Panc1 (cell line): Measurements from ENCODE around the gene MGAT4A. TPM values are rescaled to one million over a fixed set of nuclear protein-coding genes. Genes with fewer than 3 reads are reported as not detected.

ENCODE experiments used
- ATAC-seq: fragments of 200-7000 bp; cut with Tn5 transposase; 2 replicates; pipeline ENCODE4 v1.9.1; 2020; ENCODE audit warnings: mild to moderate bottlenecking, moderate library complexity
- BruUV-seq: library from RNA; stranded (reverse); fragments of 400-500 nt; replicated peaks from 2 replicates; lab custom pipeline; 2021; lab: Mats Ljungman, UMichigan
- CTCF ChIA-PET: fragments of 300-600 bp; sonication (Branson Sonifier 250); formaldehyde crosslinking; loops from one replicate; lab custom pipeline; 2022; ENCODE audit warnings: antibody characterized with exemption; lab: Charles Lee
- POLR2A ChIA-PET: fragments of 300-600 bp; sonication (Branson Sonifier 250); formaldehyde crosslinking; loops from one replicate; lab custom pipeline; 2022; ENCODE audit warnings: antibody characterized with exemption; lab: Charles Lee
- DNase-seq: peaks from one replicate; pipeline ENCODE4 v3.0.0-alpha.2; 2010; ENCODE audit warnings: low read depth, low spot score
- H3K27ac ChIP-seq: 2 replicates; pipeline ENCODE4 v1.5.1; 2011; ENCODE audit warnings: mild to moderate bottlenecking, low read length, inconsistent platforms
- H3K27me3 ChIP-seq: fragments of 200-500 bp; sonication (Bioruptor generic); 2 replicates; pipeline ENCODE4 v1.6.0; 2014; ENCODE audit warnings: low read length, inconsistent platforms; ENCODE audit not compliant: control insufficient read depth, insufficient read depth
- H3K36me3 ChIP-seq: fragments of 200-500 bp; sonication (Bioruptor generic); 2 replicates; pipeline ENCODE4 v1.5.1; 2014; ENCODE audit warnings: inconsistent platforms, mild to moderate bottlenecking, low read length, moderate library complexity; ENCODE audit not compliant: control insufficient read depth, insufficient read depth
- H3K4me1 ChIP-seq: 2 replicates; pipeline ENCODE4 v1.5.1; 2011; ENCODE audit warnings: inconsistent platforms, mild to moderate bottlenecking, low read length, moderate library complexity; ENCODE audit not compliant: control insufficient read depth, insufficient read depth
- H3K4me3 ChIP-seq, 2 experiments: 2 replicates each; pipeline ENCODE4 v1.5.1; 2011 to 2012; ENCODE audit warnings: low read depth in 2 of 2, low read length in 2 of 2, mild to moderate bottlenecking in 2 of 2, inconsistent platforms in 1 of 2, moderate library complexity in 1 of 2
- H3K9me3 ChIP-seq: fragments of 200-500 bp; sonication (Bioruptor generic); 2 replicates; pipeline ENCODE4 v1.5.1; 2014; ENCODE audit warnings: low read depth, mild to moderate bottlenecking, inconsistent platforms, low read length, moderate library complexity; ENCODE audit not compliant: control insufficient read depth, insufficient read depth
- SIN3A ChIP-seq: IDR thresholded peaks from 2 replicates; pipeline ENCODE4 v1.6.1; 2012; ENCODE audit warnings: low read depth, mild to moderate bottlenecking, low read length, moderate library complexity, borderline replicate concordance; ENCODE audit not compliant: insufficient read depth
- in situ Hi-C: cut with HindIII; loops from 2 replicates; pipeline ENCODE4 v1.10.0; 2016; ENCODE audit warnings: low sequenced_read_pairs, low pct_unique_long_range_greater_than_20kb
- intact Hi-C: fragments of 100-400 bp; cut with micrococcal nuclease; formaldehyde crosslinking; loops from one replicate; pipeline ENCODE4 v1.10.0; 2022; ENCODE audit not compliant: unreplicated experiment
- total RNA-seq: library from RNA; stranded (reverse); gene quantifications from one replicate; pipeline ENCODE4 v1.2.1, GENCODE V29; 2021; ENCODE audit not compliant: unreplicated experiment
- TF ChIP-seq, protein P1 (sequence below): fragments of 450-650 bp; IDR thresholded peaks from 2 replicates; pipeline ENCODE4 v1.5.1; 2017; ENCODE audit warnings: mild to moderate bottlenecking

The MGAT4A gene
- total RNA-seq, 1 experiment from 2014 or later, result 4.4 TPM

- BruUV-seq, result no TSS peak
- H3K4me1 ChIP-seq, result no peaks in the 10 kb centered on the region
- H3K9me3 ChIP-seq, result no peaks in the 10 kb centered on the region
- ATAC-seq (peak; percentile 83), DNase-seq (no peak)
- ChIA-PET POLR2A (no interaction called here), CTCF (interaction anchor here (0.5 to 1.4 kb wide), 3 partner anchors 16 to 46 kb away, joined by 3 to 4 read pairs (median 4); no protein-coding TSS in a partner anchor)
- no peaks in the 10 kb centered on the region for H3K27me3 ChIP-seq
- H3K4me3 ChIP-seq, result no peak overlapping the region
- intact Hi-C loops, result no loop called here
- no peak for TF ChIP-seq SIN3A
- TF ChIP-seq, protein P1, sequence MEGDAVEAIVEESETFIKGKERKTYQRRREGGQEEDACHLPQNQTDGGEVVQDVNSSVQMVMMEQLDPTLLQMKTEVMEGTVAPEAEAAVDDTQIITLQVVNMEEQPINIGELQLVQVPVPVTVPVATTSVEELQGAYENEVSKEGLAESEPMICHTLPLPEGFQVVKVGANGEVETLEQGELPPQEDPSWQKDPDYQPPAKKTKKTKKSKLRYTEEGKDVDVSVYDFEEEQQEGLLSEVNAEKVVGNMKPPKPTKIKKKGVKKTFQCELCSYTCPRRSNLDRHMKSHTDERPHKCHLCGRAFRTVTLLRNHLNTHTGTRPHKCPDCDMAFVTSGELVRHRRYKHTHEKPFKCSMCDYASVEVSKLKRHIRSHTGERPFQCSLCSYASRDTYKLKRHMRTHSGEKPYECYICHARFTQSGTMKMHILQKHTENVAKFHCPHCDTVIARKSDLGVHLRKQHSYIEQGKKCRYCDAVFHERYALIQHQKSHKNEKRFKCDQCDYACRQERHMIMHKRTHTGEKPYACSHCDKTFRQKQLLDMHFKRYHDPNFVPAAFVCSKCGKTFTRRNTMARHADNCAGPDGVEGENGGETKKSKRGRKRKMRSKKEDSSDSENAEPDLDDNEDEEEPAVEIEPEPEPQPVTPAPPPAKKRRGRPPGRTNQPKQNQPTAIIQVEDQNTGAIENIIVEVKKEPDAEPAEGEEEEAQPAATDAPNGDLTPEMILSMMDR, result peak; percentile 95
- no peaks in the 10 kb centered on the region for H3K36me3 ChIP-seq
- H3K27ac ChIP-seq, result no peak overlapping the region
- in situ Hi-C loops, result no loop called here
Observed at GRCh38 chr2:98569197-98569793, 161.6 kb downstream of the MGAT4A start.

Other genes starting within 250 kb of the MGAT4A start
- 20.6 TPM for gene COA5, start 122.6 kb downstream of the MGAT4A start, total RNA-seq
- 43.6 TPM for gene UNC50, start 122.5 kb downstream of the MGAT4A start, total RNA-seq
- 2.4 TPM for gene CRACDL, start 205.1 kb upstream of the MGAT4A start, total RNA-seq